LNCaP clone FGC (cell line): ENCODE results near the gene CTAG1B.
A peak's percentile ranks its signal among the peaks of the same experiment; 100 is the strongest.

Experiments used
- DNase-seq: peaks from one replicate; pipeline ENCODE4 v3.0.0-alpha.2; 2011; ENCODE audit warnings: low read depth
- H3K4me3 ChIP-seq: 2 replicates; pipeline ENCODE4 v1.5.1; 2011; ENCODE audit warnings: mild to moderate bottlenecking, low read depth, low read length, control low read depth
- TF ChIP-seq, protein P1 (sequence below): IDR thresholded peaks from 2 replicates; pipeline ENCODE4 v1.5.1; 2012; ENCODE audit warnings: mild to moderate bottlenecking; ENCODE audit not compliant: control insufficient read depth, insufficient read depth; ENCODE audit errors: extremely low read depth

Gene CTAG1B

GRCh38 chrX:154607370-154607769 lies 11.7 kb downstream of the CTAG1B start:
- DNase-seq: peak; percentile 83

GRCh38 chrX:154605566-154605965 lies 13.5 kb downstream of the CTAG1B start:
- DNase-seq: no peak
- no peak overlapping the region for H3K4me3 ChIP-seq

More at GRCh38 chrX:154607370-154607769, 11.7 kb downstream of the CTAG1B start:
- TF ChIP-seq, protein P1, sequence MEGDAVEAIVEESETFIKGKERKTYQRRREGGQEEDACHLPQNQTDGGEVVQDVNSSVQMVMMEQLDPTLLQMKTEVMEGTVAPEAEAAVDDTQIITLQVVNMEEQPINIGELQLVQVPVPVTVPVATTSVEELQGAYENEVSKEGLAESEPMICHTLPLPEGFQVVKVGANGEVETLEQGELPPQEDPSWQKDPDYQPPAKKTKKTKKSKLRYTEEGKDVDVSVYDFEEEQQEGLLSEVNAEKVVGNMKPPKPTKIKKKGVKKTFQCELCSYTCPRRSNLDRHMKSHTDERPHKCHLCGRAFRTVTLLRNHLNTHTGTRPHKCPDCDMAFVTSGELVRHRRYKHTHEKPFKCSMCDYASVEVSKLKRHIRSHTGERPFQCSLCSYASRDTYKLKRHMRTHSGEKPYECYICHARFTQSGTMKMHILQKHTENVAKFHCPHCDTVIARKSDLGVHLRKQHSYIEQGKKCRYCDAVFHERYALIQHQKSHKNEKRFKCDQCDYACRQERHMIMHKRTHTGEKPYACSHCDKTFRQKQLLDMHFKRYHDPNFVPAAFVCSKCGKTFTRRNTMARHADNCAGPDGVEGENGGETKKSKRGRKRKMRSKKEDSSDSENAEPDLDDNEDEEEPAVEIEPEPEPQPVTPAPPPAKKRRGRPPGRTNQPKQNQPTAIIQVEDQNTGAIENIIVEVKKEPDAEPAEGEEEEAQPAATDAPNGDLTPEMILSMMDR: no peak
- H3K4me3 ChIP-seq: no peak overlapping the region

DNA sequence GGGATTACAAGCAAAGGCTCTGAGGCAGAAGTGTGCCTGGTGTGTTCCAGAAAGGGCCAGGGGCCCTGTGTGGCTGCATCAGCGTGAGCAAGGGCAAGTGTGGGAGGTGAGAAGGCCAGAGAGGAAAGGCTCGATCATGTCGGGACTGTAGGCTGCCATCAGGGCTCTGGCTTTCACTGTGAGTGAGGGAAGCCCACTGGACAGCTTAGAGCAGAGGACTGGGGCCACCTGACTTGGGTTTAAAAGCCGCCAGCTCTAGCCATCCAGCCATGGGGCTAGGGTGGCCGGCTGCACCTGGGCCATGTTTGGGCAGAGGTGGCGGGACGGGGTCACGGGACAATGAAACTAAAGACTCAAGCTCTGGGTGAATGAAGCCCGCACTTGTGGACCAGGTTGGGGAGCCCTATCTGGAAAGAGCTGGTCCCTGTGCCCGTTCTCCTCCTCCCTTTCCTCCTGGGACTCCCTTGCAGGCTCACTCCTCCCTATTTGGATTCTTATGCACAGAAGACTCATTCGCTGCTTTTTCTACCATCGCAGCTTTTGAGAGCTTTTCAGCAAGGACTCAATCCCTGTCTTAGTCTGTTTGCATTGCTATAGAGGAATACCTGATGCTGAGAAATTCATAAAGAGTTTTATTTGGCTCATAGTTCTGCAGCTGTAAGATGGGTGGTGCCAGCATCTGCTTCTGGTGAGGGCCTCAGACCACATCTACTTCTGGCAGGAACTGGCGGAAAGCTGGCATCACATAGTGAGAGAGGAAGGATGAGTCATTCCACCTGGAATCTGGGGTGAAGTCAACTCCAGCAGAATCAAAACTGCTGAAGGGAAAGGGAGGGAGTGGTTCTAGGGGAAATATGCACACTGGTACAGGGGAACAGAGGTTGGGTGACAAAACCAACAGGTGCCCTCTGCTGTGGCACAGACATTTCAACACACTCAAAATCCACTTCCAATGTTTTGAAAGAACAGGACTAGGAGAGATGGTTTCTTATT lies 15.3 kb downstream of the CTAG1B start:
- no peak for DNase-seq
- TF ChIP-seq, protein P1: no peak
- H3K4me3 ChIP-seq: no peak overlapping the region

More at GRCh38 chrX:154605566-154605965, 13.5 kb downstream of the CTAG1B start:
- TF ChIP-seq, protein P1: no peak

- TF ChIP-seq, protein P1: no peak
- DNase-seq: no peak
- no peak overlapping the region for H3K4me3 ChIP-seq
These were observed 16.2 kb downstream of the CTAG1B start for GRCh38 chrX:154602766-154603437.

DNA sequence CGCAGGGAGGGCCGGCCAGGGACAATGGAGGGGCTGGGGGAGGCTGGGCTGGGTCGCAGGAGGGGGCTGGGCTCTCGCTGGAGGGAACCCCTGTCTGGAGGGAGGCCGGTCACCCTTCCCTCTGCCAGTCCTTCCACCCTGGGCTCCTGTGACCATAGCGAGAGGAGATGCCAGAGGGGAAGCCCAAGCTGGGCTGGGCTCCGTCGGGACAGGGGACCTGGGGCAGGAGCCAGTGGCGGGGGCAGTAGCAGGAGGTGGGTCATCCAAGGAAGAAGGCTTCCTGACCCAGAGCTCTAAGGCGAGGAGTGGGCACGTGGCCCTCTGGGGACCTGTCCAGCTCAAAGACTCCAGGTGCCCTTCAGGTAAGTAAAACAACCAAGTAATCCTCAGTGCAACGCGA lies 16.9 kb downstream of the CTAG1B start:
- TF ChIP-seq, protein P1: no peak
- H3K4me3 ChIP-seq: no peak overlapping the region
- DNase-seq: no peak

DNA sequence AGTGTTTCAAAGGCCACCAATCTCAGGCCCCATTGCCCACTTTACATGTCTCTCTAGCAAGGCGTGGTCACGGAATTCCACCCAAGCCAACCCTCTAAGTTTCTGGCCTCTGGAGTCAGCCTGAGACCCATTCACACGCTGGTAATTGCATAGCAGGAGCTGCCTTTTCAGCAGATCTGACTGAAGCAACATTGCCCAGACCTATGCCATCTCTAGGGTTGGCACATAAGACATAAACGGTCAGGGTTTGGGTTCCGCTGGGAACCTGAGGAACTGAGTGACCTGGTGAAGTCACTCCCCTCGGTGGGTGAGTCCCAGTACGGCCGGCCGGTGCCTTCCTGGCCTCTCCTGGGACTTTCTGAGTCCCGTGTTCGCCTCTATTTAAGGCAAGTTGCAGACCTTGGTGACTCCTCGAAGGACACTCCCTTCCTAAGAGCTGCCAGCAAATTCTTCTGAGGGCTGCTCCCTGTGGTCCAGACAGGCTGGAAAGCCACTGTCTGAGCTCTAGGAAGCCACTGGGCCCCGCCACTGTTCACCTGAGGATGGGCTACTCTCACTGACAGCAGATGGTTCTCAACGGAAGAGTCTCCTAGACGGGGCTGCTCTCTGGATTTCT lies 18.2 kb downstream of the CTAG1B start:
- DNase-seq: no peak
- no peak overlapping the region for H3K4me3 ChIP-seq
- TF ChIP-seq, protein P1: no peak
